Endothelial cell (in vitro differentiated cells): ENCODE measurements around the gene TTC13. TPM values are rescaled to one million over a fixed set of nuclear protein-coding genes. Genes with fewer than 3 reads are reported as not detected.

Experiments
- DNase-seq: peaks from one replicate; pipeline ENCODE4 v3.0.0; 2021; ENCODE audit warnings: low spot score
- H3K27ac Mint-ChIP-seq: one replicate; pipeline ENCODE4 v1.8.0; 2021; ENCODE audit warnings: mixed read lengths, inconsistent platforms; ENCODE audit not compliant: unreplicated experiment
- H3K27me3 Mint-ChIP-seq: one replicate; pipeline ENCODE4 v1.8.0; 2021; ENCODE audit warnings: mild to moderate bottlenecking, moderate library complexity, mixed read lengths, inconsistent platforms; ENCODE audit not compliant: unreplicated experiment
- H3K36me3 Mint-ChIP-seq: one replicate; pipeline ENCODE4 v1.8.0; 2021; ENCODE audit warnings: mild to moderate bottlenecking, low read depth, mixed read lengths, inconsistent platforms; ENCODE audit not compliant: unreplicated experiment
- H3K4me1 Mint-ChIP-seq: one replicate; pipeline ENCODE4 v1.8.0; 2021; ENCODE audit warnings: mild to moderate bottlenecking, mixed read lengths, inconsistent platforms; ENCODE audit not compliant: unreplicated experiment
- H3K4me3 Mint-ChIP-seq: one replicate; pipeline ENCODE4 v1.8.0; 2021; ENCODE audit warnings: mild to moderate bottlenecking, mixed read lengths, inconsistent platforms; ENCODE audit not compliant: unreplicated experiment
- H3K9me3 Mint-ChIP-seq: one replicate; pipeline ENCODE4 v1.8.0; 2021; ENCODE audit warnings: mixed read lengths, inconsistent platforms; ENCODE audit not compliant: unreplicated experiment
- total RNA-seq: library from RNA; stranded (reverse); fragmentation: NEBNext Ultra II Directional; extraction: Animal tissue kit (Norgen Biotek cat#: 25700); gene quantifications from one replicate; pipeline ENCODE4 v1.2.1, GENCODE V29; 2021; ENCODE audit not compliant: unreplicated experiment
- TF ChIP-seq, protein P1 (sequence below): fragments of 200-600 bp; sonication (generic); IDR thresholded peaks from one replicate; pipeline ENCODE4 v1.5.0; 2021; ENCODE audit warnings: antibody characterized with exemption; ENCODE audit not compliant: unreplicated experiment

TTC13 gene
- total RNA-seq, 1 donor from 2014 or later, result 62.5 TPM

GRCh38 chr1:230957580-230957989 lies 21.1 kb downstream of the TTC13 start:
- peaks cover 3% of the 10 kb centered on the region for H3K27me3 Mint-ChIP-seq
- TF ChIP-seq, protein P1, sequence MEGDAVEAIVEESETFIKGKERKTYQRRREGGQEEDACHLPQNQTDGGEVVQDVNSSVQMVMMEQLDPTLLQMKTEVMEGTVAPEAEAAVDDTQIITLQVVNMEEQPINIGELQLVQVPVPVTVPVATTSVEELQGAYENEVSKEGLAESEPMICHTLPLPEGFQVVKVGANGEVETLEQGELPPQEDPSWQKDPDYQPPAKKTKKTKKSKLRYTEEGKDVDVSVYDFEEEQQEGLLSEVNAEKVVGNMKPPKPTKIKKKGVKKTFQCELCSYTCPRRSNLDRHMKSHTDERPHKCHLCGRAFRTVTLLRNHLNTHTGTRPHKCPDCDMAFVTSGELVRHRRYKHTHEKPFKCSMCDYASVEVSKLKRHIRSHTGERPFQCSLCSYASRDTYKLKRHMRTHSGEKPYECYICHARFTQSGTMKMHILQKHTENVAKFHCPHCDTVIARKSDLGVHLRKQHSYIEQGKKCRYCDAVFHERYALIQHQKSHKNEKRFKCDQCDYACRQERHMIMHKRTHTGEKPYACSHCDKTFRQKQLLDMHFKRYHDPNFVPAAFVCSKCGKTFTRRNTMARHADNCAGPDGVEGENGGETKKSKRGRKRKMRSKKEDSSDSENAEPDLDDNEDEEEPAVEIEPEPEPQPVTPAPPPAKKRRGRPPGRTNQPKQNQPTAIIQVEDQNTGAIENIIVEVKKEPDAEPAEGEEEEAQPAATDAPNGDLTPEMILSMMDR, result no peak
- peaks cover 12% of the 10 kb centered on the region for H3K36me3 Mint-ChIP-seq
- no peaks in the 10 kb centered on the region for H3K9me3 Mint-ChIP-seq
- H3K27ac Mint-ChIP-seq, result no peak overlapping the region
- no peaks in the 10 kb centered on the region for H3K4me1 Mint-ChIP-seq
- DNase-seq, result no peak
- no peak overlapping the region for H3K4me3 Mint-ChIP-seq

DNA sequence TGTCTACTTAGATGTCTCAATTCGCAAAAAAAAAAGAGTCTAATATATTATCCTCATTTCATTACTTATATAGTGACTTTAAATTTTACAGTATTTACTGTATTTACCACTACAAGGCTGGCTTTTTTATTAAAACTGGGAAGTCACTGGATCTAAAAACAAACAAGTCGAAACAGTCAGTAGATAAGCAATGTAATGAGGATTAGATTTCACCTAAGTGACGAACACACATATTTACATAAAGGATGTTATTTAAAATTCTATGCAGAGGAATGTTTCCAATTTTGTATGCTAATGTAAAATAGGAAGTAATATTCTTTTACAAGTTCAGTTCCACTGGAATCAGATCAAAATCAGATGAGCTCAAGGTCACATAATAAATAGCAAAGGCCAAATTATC lies 28.3 kb downstream of the TTC13 start:
- TF ChIP-seq, protein P1, result no peak
- peaks cover 4% of the 10 kb centered on the region for H3K36me3 Mint-ChIP-seq
- no peak overlapping the region for H3K27ac Mint-ChIP-seq
- H3K4me3 Mint-ChIP-seq, result no peak overlapping the region
- no peaks in the 10 kb centered on the region for H3K27me3 Mint-ChIP-seq
- H3K4me1 Mint-ChIP-seq, result no peaks in the 10 kb centered on the region
- H3K9me3 Mint-ChIP-seq, result no peaks in the 10 kb centered on the region
- no peak for DNase-seq

GRCh38 chr1:230948903-230949302 lies 29.8 kb downstream of the TTC13 start:
- DNase-seq, result no peak
- no peaks in the 10 kb centered on the region for H3K9me3 Mint-ChIP-seq

DNA sequence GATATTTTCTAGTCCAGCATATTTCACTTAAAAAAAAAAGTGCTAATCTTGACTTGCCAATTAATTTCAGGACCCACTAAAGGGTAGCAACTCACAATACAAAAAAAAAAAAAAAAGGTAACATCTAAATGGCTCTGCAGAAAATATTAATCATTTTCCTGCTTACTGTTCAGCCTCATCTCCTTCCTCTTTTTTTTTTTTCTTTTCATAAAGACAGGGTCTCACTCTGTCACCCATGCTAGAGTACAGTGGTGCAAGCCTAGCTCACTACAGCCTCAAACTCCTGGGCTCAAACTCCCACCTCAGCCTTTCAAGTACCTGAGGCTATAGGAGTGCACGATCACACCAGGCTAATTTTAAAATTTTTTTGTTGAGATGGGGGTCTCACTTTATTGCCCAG lies 30.4 kb downstream of the TTC13 start:
- Mint-ChIP-seq H3K27me3 (no peaks in the 10 kb centered on the region), H3K4me1 (no peaks in the 10 kb centered on the region), H3K27ac (no peak overlapping the region), H3K4me3 (no peak overlapping the region), H3K9me3 (no peaks in the 10 kb centered on the region), H3K36me3 (peaks cover 8% of the 10 kb centered on the region)
- TF ChIP-seq, protein P1, result no peak
- no peak for DNase-seq

More at GRCh38 chr1:230948903-230949302, 29.8 kb downstream of the TTC13 start:
- Mint-ChIP-seq H3K27ac (no peak overlapping the region), H3K4me3 (no peak overlapping the region), H3K36me3 (peaks cover 10% of the 10 kb centered on the region), H3K4me1 (no peaks in the 10 kb centered on the region), H3K27me3 (no peaks in the 10 kb centered on the region)
- TF ChIP-seq, protein P1, result no peak

DNA sequence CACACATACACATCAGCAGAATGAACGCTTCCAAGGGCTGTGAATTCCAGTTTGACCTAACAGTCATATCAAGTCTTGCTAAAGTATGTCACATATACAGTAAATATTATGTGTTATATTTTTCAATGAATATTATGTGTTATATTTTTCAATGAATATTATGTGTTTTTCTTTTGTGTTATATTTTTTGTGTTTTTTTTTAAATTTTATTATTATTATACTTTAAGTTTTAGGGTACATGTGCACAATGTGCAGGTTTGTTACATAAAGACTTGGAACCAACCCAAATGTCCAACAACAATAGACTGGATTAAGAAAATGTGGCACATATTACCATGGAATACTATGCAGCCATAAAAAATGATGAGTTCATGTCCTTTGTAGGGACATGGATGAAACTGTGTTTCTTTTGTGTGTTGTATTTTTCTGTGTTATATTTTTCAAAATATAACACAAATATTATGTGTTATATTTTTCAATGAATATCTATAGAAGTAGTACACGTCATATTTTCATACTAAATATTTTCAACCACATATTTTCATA lies 35.5 kb downstream of the TTC13 start:
- Mint-ChIP-seq H3K27me3 (no peaks in the 10 kb centered on the region), H3K9me3 (no peaks in the 10 kb centered on the region), H3K4me3 (no peak overlapping the region), H3K4me1 (no peaks in the 10 kb centered on the region), H3K36me3 (peaks cover 15% of the 10 kb centered on the region), H3K27ac (no peak overlapping the region)
- DNase-seq, result no peak
- TF ChIP-seq, protein P1, result no peak
